Stimulated activated naive CD4-positive, alpha-beta T cell (primary cell): ENCODE data around the gene PEPD.

Experiments
- DNase-seq, 6 experiments: peaks; one replicate each; lab custom pipeline; 2025; lab: John Stamatoyannopoulos, UW

PEPD gene

DNA sequence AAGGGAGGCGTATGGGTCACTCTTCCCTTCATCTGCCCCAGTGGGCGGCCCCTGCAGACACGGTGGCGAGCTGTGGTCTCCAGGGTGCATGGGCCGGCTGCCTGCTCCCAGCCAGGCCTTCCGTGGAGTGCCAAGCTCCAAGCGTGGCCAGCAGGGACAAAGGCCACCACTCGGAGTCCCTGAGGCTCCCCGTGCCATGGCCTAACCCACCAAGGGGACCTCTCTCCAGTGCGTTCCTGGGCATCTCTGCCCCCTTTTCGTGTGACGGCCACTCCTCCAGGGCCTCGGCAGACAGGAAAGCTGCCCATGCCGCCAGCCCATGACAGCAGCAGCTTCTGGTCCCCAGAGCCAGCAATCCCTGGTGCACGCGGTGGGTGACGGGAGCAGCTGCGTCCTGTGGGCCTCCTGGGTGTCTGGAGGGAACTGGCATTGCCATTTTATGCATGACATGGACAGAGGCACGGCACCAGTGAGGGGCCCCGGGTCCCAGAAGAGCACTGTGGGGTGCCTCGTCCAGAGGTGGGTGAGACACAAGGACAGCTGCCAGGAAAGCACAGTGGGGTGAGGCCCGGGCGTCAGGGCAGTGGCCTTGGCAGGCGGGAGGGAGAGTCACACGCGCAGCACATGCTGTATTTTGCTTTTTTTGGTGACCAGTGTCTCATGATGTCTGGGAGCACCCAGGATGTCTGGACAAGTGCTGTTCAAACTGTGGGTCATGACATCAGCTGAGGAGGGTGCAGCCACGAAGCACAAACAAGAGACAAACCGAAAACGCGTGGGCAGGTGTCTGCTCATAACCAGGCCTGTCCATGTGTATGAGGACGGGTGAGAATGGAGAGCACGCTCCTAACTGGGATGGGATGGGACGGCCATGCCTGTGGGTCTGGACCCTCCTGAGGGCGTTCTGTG lies 115.8 kb downstream of the PEPD start:
- DNase-seq: no peak

DNA sequence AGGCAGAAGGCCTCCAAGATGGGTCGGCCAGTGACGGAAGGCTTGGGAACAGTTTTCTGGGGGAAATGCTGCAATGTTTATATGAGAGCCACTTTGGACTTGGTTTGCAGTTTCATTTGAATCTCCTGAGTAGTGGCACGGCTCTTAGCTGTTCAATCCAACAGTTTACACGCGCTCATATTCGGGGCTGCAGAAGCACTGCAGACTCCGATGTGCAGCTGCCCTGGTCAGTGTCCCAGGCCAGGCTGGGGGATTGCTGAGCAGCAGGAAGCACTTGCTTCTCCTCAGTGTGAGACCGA lies 116.4 kb downstream of the PEPD start:
- no peak for DNase-seq

DNA sequence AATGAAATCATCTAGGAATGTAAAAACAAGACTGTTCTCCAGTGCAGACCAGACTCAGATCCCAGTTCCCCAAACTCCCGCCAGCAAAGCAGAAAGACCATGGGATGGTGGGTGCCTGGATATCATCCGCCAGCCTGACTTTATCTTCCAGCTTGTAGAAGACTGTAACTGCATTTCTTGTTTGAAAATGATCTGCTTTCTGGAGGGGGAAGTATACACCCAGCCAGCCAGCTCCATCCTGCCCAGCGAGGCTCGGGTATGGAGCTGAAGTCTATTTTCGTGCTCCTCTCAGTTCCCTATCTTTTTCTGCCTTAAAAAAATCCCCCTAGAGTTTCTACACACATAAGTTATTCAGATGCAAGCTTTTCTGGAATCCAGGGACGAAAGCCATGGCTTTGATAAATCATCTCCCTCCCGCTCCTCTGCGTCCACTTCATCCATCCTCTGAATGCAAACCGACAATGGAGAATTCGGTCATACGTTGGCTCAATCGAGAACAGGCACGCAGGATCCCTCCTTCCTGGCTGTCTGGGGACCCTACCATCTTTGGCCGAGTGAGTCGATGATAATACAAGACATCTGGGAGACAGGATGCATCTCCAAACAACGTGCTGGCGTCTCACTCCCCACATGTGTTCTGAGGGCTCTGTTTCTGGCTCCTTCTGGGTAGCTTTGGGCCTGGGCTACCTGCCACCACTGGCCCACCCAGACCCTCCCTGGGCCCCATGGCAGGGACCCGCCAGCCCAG lies 116.9 kb downstream of the PEPD start:
- no peak for DNase-seq

DNA sequence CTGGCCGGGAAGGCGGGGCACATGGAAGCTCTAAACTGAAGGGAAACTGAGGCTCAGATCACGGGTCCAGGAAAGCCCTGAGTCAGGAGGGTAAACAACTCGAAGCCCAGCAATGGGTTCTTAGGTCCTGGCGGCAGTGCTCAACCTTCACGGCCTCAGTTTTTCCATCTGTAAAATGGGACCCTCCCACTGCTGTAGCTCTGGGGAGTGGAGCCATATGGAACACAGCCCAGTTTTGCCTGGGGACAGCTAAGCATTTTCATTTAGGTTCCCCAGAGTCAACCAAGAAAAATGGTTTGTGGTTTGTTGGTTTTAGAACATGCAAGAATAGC lies 117.7 kb downstream of the PEPD start:
- DNase-seq: no peak

DNA sequence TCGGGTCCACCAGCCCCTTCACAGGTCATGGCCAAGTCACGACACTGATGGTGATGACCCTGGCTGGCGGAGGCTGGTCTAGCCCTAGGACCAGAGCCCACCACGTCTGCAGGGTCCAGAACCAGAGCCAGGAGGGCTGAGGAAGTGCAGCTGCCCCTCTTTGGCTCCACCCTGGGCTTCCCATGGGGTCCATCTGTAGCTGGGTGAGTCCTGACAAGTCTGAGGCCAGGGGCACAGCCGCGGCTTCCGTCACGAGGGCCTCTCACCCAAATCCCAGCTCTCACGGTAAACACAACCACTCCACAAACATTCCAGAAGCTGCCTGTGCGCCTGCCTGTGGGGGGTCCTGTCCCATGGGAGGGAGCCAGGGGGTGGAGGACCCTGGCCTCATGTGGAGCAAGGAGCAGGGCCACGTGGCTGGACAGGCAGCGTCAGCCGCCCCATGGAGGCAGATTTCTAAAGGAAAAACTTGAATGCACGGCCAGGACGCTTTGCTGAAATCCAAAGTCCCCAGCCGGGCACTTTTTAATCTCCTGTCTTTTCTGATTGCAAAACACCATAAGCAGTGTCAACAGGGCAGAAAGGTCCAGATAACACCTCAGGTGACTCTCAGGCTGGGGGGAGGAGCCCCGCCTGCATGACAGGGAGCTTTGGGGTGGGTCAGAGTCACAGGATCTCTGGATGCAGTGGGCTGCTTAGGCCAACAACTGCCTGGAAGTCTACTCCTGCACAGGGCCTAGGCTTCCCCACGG lies 118.2 kb downstream of the PEPD start:
- no peak for DNase-seq

DNA sequence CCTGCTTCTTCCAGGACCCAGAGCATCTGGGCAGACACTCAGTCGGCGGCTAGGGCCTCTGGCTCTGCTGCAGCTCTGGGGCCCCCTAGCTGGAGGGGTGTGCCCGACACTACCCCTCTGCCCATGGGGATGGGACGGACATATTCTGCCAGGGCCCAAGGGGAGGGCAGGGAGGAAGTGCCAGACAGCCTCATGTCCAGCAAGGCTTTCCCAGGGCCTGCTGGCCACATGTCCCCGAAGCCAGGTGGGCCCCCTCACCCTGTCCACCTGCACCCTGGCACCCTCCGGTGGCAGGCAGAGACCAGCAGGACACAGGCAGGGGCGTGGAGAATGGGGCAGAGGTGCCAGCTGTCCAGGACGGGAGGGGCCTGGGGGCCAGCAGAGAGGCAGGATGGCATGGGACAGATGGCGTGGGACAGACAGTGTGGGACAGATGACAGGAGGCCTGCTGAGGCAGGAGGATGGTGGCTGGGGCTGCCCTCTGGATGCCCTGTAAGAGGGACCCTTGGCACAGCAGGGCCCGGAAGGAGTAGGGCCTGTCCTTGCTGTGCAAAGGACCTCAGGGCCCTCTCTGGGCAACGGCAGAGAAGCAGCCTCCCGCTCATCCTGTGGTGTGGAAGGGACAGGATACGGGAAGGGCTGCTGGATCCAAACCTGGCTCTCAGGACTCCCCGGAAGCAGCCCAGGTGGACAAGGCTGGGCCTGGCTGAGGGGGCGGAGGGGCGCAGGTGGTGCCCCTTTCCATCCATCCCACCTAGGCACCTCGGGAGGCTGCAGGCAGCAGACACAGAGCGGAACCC lies 119.0 kb downstream of the PEPD start:
- no peak for DNase-seq

DNA sequence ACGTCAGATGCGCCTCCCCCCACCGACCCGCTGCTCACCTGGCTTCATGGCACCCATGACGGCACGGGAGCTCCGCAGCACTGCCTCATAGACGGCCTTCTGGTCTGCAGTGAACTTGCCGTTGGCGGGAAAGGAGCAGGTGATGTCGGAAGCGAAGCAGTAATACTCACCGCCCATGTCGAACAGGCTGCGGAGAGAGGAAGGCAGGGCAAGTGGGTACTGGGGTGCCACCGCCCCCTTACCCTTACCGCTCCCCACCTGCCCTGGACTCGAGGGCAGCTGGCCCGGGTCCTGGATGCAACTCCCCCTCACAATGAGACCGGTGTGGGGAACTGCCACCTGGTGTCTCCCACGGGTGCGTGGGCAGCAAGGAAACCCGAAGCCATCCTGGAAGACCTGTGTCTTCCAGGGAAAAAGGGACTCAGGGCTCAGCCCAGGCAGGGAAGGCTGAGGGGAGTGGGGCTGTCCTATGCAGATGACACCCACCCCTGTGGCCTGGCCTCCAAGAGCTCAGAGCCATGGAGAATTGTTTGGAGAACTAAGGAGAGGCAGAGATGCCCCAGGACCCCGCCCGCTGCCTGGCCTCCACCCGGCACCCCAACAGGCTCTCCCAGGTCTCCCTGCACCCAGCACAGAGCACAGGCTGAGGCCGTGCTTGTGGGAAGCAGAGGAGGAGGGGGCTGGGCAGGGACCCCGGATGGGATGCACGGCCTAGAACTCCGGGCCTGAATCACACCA lies 119.7 kb downstream of the PEPD start:
- no peak for DNase-seq

DNA sequence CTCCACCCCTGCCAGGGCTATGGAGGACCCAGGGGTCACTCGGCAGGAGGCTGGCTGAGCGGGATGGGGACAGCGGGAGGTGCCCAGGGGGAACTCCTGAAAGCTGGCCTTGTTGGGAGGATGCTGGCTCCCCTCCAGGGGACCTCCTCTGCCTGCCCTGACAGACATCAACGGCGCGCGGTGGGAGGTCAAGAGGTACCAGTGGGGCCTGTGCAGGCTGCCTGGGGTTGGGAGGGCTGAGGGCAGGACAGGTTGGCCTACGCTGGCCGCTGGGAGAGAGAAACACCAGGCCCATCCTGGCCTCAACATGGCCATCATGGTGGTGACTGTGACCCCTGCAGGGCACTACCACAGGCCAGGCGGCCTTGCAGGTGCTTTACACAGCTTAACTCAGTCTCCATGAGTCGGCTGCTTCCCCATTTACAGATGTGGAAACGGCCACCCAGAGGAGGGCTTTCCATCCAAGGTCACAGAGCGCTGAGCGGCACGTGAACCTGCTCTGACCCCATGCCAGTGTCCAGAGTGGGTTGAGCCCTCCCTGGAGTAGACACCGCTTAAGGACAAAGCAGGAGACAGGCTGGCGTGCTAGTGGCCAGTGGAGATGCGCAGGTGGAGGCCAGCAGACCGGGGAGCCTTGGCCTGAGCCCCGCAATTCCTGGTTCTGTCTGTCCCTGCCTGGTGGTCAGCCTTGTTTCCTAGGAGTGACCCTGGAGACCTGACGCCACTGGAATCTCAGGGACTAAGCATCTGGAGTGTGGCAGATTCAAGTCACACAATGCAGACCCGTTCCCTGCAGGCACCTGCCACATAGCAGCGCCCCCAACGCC lies 120.5 kb downstream of the PEPD start:
- DNase-seq: no peak

DNA sequence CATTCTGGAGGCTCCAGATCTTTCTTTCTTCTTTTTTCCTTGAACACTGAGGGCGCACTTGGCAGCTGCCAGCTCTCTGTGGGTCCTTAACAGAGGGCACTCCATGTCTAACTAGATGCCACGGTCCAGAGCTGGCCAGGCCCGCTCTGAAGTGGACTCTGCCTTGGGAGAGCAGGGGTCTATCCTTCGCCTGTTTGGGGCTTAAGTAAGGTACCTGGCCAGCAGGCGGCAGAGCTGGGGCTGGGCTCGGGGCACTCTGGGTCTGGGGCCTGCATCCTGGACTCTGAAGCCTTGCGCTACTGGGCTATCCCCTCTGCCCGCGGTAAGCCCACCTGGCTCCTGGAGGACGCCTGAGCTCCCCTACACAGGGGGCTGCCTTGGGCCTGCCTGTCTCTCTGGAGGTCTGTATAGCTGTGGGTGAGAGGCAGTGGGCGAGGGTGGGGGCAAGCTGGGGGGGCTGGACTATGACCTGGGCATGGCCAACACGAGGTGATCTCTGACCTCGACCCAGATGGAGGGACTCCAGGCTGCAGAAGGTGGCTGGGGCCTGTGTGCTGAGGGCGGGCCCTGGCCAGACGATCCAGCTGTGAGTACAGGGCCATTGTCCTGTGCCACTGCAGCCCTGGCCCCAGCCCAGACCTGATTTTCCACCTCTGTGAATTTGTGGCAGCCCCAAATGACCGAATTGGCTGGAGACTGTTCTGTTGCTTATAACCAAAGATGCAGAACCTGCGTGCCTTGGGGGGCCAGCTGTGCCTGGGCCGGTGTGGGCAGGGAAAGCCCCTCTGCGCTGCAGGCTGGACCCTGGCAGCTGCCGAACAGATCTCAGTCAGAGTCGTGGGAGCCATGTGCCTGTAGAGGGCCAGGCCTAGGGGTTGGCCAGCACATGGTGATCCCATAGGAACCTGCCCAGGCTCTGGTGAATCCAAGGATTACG lies 121.6 kb downstream of the PEPD start:
- no peak for DNase-seq

DNA sequence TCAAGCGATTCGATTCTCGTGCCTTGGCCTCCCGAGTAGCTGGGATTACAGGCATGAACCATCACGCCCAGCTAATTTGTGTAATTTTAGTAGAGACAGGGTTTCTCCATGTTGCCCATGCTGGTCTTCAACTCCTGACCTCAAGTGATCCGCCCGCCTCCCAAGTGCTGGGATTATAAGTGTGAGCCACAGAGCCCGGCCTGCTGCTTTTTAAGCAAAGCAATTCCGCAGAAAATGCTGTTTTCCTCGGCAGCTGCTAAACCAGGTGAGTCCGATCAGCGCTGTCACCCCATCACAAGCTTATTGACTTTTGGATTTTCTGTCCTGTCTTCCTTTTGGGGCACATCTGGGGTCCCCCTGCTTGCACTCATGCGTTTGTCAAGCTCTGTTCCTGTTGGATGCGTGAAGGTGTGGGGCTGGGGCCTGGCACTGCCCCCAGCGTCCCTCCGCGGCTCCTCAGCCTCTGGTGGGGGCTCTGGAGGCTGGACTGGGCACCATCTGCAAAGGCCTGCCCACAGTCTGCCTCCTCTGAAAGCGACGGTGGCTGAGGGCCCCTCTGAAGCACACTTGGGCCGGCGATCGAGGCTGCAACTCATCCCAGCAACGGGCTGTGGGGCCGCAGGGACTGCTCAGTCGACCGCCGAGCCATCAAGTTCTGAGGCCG lies 122.4 kb downstream of the PEPD start:
- DNase-seq: no peak

DNA sequence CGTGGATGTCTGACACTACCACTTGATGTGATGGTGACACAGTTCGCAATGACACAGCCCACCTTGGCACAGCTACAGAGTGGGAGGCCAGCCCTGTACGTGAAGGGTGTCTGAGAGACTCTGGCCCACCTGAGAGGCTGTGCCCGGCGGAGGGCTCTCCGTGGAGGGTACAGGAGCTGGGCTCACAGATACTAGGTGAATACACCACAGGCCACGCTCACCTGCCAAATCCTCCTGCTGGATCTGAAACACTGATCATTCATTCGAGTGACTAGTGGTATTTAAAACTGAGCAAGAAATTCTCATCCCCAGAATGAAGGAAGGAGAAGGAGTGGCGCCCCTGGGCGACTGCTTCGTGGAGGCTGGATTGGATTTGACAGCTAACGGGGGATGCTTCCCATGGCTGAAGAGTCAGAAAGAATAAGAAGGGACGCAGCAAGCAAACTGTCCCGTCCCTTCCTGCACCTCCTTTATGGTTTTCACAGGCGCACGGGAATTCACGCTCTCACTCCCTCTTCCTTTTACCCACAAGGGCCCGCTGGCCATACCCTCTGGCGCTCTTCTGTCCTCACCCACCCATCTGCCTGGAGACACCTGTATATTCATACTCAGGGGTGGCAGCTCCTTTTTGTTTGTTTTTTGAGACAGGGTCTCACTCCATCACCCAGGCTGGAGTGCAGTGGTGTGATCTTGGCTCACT lies 123.1 kb downstream of the PEPD start:
- no peak for DNase-seq

DNA sequence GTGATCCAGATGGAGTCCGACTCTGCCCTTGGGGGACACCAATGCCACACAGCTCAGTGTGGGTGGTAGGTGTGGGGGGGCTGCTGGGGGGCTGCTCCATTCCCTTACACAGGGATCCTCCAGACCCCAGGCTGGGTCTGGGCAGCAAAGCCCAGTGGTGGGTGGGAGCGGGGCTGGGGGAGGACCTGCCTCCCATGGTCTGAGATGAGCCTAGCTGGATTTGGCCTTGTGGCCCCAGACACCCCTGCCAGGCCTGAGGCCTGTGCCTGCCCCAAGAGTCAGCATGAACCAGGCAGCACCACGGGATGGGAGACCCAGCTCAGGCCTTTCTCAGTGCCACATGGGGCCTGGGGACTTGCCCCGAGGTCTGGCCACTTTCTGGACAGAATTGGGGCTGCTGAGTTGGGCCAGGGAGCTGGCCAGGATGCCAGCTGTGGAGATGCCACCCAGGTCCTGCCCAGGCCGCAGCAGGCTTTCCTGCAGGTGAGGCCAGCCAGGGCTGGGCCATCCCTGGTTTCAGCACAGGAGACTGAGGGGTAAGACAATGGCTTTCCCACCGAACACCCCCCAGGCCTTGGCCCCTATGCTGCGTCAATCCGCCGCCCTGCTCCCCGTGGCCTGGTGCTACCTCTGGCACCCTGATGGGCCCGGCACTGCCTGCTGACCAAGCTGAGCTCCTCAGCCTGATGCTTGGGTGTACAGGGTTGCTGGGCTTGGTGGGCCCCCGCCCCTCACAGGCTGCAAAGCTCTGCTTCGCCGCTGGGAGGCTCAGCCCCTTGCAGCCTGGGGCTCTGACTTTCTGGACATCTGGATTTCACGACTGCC lies 123.8 kb downstream of the PEPD start:
- no peak for DNase-seq

DNA sequence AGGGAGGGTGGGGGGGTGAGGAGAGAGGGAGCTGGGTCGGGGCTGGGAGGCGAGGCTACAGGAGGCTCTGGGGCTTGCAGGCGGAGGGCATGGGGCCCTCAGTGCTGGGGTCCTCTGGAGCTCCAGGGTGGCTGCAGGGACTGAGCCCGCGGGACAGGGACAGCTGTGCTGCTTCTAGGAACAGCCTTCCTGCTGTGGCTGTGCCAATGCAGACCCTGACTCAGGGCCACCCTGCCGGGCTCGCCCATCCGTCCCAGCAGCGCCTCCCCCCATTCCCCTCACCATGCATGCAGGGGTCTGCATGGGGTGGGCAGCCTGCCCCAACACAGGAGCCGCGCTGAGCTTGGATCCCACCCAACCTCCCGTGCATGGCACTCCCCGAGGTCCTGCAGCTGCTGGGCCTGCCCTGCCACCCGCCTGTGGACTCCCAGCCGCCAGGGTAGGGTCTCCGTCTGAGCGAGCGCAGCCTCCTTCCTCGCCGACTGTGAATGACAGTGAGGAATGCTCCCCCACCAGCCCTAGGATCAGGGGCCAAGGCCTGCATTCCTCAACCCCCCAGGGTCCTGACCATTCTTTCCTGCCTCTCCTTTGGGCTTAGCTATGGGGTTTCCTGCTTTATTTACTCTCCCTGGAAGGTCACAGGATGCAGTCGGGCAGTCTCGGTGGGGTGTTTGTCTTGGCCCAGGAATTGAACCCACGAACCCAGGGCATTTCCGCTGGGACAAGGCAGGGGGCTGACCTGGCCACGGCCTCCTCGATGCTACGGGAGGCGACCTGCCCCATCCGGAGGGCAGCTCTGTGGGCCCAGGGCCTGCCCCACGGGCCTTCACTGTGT lies 124.7 kb downstream of the PEPD start:
- no peak for DNase-seq

DNA sequence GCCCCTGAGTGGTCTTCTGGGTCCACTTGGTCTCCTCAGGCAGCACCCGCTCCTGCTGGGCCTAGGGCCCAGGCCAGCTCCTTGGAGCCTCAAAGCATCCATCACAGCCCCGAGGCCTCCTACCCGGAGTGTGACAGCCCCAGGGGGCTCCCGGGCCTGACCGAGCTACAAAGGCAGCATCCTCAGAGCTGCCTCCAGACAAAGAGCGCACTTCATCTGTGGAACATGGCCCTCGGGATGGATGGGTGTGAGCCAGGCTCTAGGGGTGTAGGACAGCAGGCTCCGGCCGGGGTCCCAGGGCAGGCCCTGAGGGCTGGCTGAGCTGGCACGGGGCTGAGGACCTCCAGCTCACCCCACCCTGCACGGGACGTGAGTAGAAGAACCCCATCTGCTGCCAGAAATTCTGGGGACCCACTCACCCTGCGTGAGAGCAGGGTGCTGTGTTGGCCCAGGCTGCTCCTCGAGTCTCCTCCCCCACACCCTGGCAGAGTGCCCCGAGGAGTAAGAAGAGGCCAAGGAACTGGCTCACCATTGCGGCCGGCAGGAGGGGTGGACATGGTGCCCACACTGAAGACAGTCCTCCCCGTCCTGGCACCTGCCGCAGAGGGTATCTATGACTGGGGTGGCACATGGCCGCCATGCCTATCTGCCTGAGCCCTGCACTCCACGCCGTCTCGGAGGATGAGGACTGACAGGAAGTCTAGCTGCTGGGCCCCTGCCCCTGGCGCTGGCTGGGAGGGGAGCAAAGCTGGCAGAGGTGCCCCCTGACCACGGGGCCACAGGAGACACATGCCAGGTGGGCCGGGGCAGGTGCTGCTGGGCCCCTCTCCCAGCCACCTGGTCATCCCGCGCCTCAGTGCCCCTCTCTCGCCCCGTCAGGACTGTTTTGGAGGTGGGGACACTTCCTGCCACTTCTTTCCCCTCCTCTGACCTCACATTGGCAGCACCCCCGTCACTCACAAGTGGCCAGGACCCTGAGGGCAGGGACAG lies 125.7 kb downstream of the PEPD start:
- no peak for DNase-seq
